T-cell (primary cell): ENCODE measurements around the gene ZNF546. TPM values are rescaled to one million over a fixed set of nuclear protein-coding genes. Genes with fewer than 3 reads are reported as not detected.

Experiments
- ATAC-seq, 4 experiments: fragments of 200-7000 bp in 3 of 4; fragments of 150-1000 bp in 1 of 4; cut with Tn5 transposase; replicated peaks in 1 of 4; 1 replicate in 3 of 4; 2 replicates in 1 of 4; pipeline ENCODE4 v1.10.0; 2021; ENCODE audit warnings: moderate library complexity in 3 of 4, mild to moderate bottlenecking in 2 of 4, moderate number of reproducible peaks in 1 of 4
- CTCF ChIA-PET, 2 donors: fragments of 300-600 bp; sonication (Branson Sonifier 250); formaldehyde crosslinking; loops; one replicate each; lab custom pipeline; 2022; ENCODE audit warnings: antibody characterized with exemption in 2 of 2; lab: Charles Lee
- POLR2A ChIA-PET, 2 donors: fragments of 300-600 bp; sonication (Branson Sonifier 250); formaldehyde crosslinking; loops; one replicate each; lab custom pipeline; 2022; ENCODE audit warnings: antibody characterized with exemption in 2 of 2; lab: Charles Lee
- DNase-seq, 35 experiments: peaks; one replicate each; pipeline versions ENCODE4 v3.0.0 to v3.0.0-alpha.2; 2013 to 2023
- H3K27ac ChIP-seq: one replicate; pipeline ENCODE4 v1.5.1; 2013; ENCODE audit warnings: low read length
- H3K27me3 ChIP-seq, 2 experiments: replicated peaks in 1 of 2; 1 replicate in 1 of 2; 2 replicates in 1 of 2; pipeline versions ENCODE4 v1.6.1 to v1.7.0; 2013; ENCODE audit warnings: low read length in 1 of 2, mixed read lengths in 1 of 2; ENCODE audit not compliant: control insufficient read depth in 2 of 2, insufficient read depth in 2 of 2; ENCODE audit errors: extremely low read depth in 1 of 2
- H3K36me3 ChIP-seq, 2 donors: 1 replicate in 1 of 2; 2 replicates in 1 of 2; pipeline versions ENCODE4 v1.6.1 to v1.7.0; 2013; ENCODE audit warnings: low read length in 1 of 2; ENCODE audit not compliant: control insufficient read depth in 2 of 2, insufficient read depth in 1 of 2; ENCODE audit errors: extremely low read depth in 1 of 2
- H3K4me1 ChIP-seq, 2 experiments: 1 replicate in 1 of 2; 2 replicates in 1 of 2; pipeline versions ENCODE4 v1.6.1 to v1.7.0; 2013; ENCODE audit warnings: low read length in 2 of 2, mixed read lengths in 1 of 2; ENCODE audit not compliant: insufficient read depth in 2 of 2, control insufficient read depth in 1 of 2; ENCODE audit errors: extremely low read depth in 1 of 2
- H3K4me3 ChIP-seq, 2 donors: 1 replicate in 1 of 2; 2 replicates in 1 of 2; pipeline versions ENCODE4 v1.5.1 to v1.7.0; 2013; ENCODE audit warnings: mild to moderate bottlenecking in 2 of 2, low read length in 1 of 2, moderate library complexity in 1 of 2; ENCODE audit not compliant: control insufficient read depth in 1 of 2; ENCODE audit errors: extremely low read depth in 1 of 2
- H3K9me3 ChIP-seq: 2 replicates; pipeline ENCODE4 v1.7.0; 2013
- H3K27ac Mint-ChIP-seq, 2 donors: one replicate each; pipeline ENCODE4 v1.8.0; 2020 to 2021; ENCODE audit warnings: mild to moderate bottlenecking in 2 of 2, mixed read lengths in 2 of 2
- H3K27me3 Mint-ChIP-seq, 2 donors: one replicate each; pipeline ENCODE4 v1.8.0; 2021 to 2022; ENCODE audit warnings: mixed read lengths in 2 of 2
- H3K36me3 Mint-ChIP-seq: one replicate; pipeline ENCODE4 v1.8.0; 2021; ENCODE audit warnings: mixed read lengths
- H3K4me1 Mint-ChIP-seq, 3 donors: one replicate each; pipeline ENCODE4 v1.8.0; 2020 to 2022; ENCODE audit warnings: mixed read lengths in 3 of 3, mild to moderate bottlenecking in 1 of 3
- H3K4me3 Mint-ChIP-seq, 3 donors: one replicate each; pipeline ENCODE4 v1.8.0; 2020 to 2022; ENCODE audit warnings: mild to moderate bottlenecking in 3 of 3, mixed read lengths in 3 of 3, moderate library complexity in 3 of 3
- H3K9me3 Mint-ChIP-seq, 3 donors: one replicate each; pipeline ENCODE4 v1.8.0; 2020 to 2022; ENCODE audit warnings: mixed read lengths in 3 of 3
- WGBS: methylation state at CpG from one replicate; pipeline ENCODE4 v1.1.5; 2013; ENCODE audit warnings: missing lambda C conversion rate; ENCODE audit not compliant: insufficient coverage; 5-methylcytosine and 5-hydroxymethylcytosine counted together
- total RNA-seq, 35 experiments: library from RNA in 6 of 35; stranded (reverse) in 6 of 35; fragments of 120-200 nt in 1 of 35; gene quantifications; one replicate each; pipeline versions ENCODE4 v1.2.1 to v1.2.4 and lab custom pipeline; 2013 to 2026

ZNF546 gene
- total RNA-seq (10 to 100 TPM in 3 of 5 donors, 1 to 10 TPM in 2; 5.9 to 18.0 (median 12.9) TPM), total RNA-seq (lab: John Stamatoyannopoulos, UW) (4.4 to 41.3 (median 12.1) reads per million in 29 experiments)
- total RNA-seq (2013): 14.0 TPM

- ATAC-seq (peak; percentile 96), DNase-seq (peak; percentile 75 to 93 (median 87))
- Mint-ChIP-seq H3K4me3 (peak within 1 kb of the TSS; percentile 87 to 99 (median 96)), H3K27ac (peak within 1 kb of the TSS; percentile 91 to 95), H3K27me3 (no peaks in the 10 kb centered on the region), H3K36me3 (peaks cover 18% of the 10 kb centered on the region), H3K9me3 (peaks cover 0 to 8% (median 0%) of the 10 kb centered on the region in 3 donors), H3K4me1 (peaks cover 43 to 47% (median 44%) of the 10 kb centered on the region in 3 donors)
- Histone ChIP-seq H3K4me1 (peaks cover 12 to 26% of the 10 kb centered on the region in 2 experiments), H3K4me3 (peak within 1 kb of the TSS; percentile 86 to 88), H3K27me3 (no peaks in the 10 kb centered on the region), H3K27ac (peak within 1 kb of the TSS; percentile 82), H3K36me3 (no peaks in the 10 kb centered on the region), H3K9me3 (no peaks in the 10 kb centered on the region)
- 6% methylated on average over 37 of the region's 53 CpGs for WGBS
- POLR2A ChIA-PET: interaction anchor here in 1 of 2 donors (0.6 kb wide), 1 partner anchor 1365 kb away, joined by 3 read pairs; no protein-coding TSS in a partner anchor
- CTCF ChIA-PET: interaction anchor here in 1 of 2 donors (2.7 kb wide), 1 partner anchor 26 kb away, joined by 20 read pairs; the partner anchor contains the start of gene PSMC4
These were observed at the start of gene ZNF546 for GRCh38 chr19:39996811-39997637. Gene ZNF546 (plus strand): TSS chr19:39997060. CDS start chr19:39998327, 1,267 bp downstream.

- Mint-ChIP-seq H3K4me1 (peaks cover 85 to 93% (median 89%) of the 10 kb centered on the region in 3 donors), H3K36me3 (no peaks in the 10 kb centered on the region), H3K9me3 (peaks cover 0 to 3% (median 0%) of the 10 kb centered on the region in 3 donors), H3K27ac (peak overlapping the region; percentile 71 to 99), H3K4me3 (peak overlapping the region in 2 of 3 donors; percentile 79 to 94), H3K27me3 (no peaks in the 10 kb centered on the region)
- H3K36me3 ChIP-seq: no peaks in the 10 kb centered on the region
- ChIA-PET POLR2A (no interaction called here), CTCF (interaction anchor here in 1 of 2 donors (0.7 kb wide), 1 partner anchor 22 kb away, joined by 3 read pairs; the partner anchor contains the start of gene PSMC4)
- no peaks in the 10 kb centered on the region for H3K9me3 ChIP-seq
- ATAC-seq (no peak), DNase-seq (no peak)
- peak overlapping the region in 1 of 2 donors; percentile 2 for H3K4me3 ChIP-seq
- WGBS: 100% methylated on average over 1 of the region's 2 CpGs
- peaks cover 65 to 98% of the 10 kb centered on the region in 2 experiments for H3K4me1 ChIP-seq
- no peaks in the 10 kb centered on the region for H3K27me3 ChIP-seq
- H3K27ac ChIP-seq: peak overlapping the region; percentile 9
These were observed 47.7 kb upstream of the ZNF546 start for GRCh38 chr19:39949026-39949747.

GRCh38 chr19:39951065-39951650, 45.7 kb upstream of the ZNF546 start:
- peak overlapping the region in 2 of 3 donors; percentile 79 to 94 for H3K4me3 Mint-ChIP-seq
- H3K36me3 Mint-ChIP-seq: no peaks in the 10 kb centered on the region
- no peak for DNase-seq
- CTCF ChIA-PET: interaction anchor here in 1 of 2 donors (1.1 kb wide), 1 partner anchor 9 kb away, joined by 4 read pairs; no protein-coding TSS in a partner anchor
- no peaks in the 10 kb centered on the region for H3K27me3 Mint-ChIP-seq
- 100% methylated on average over 1 of the region's 2 CpGs for WGBS
- peaks cover 0 to 3% (median 0%) of the 10 kb centered on the region in 3 donors for H3K9me3 Mint-ChIP-seq
- Histone ChIP-seq H3K36me3 (no peaks in the 10 kb centered on the region), H3K4me1 (peaks cover 67 to 81% of the 10 kb centered on the region in 2 experiments), H3K27me3 (no peaks in the 10 kb centered on the region), H3K27ac (peak overlapping the region; percentile 92), H3K4me3 (peak overlapping the region in 1 of 2 donors; percentile 57), H3K9me3 (no peaks in the 10 kb centered on the region)
- POLR2A ChIA-PET: interaction anchor here in 1 of 2 donors (1.0 kb wide), 1 partner anchor 19 kb away, joined by 3 read pairs; the partner anchor contains the start of gene PSMC4
- peaks cover 83 to 96% (median 87%) of the 10 kb centered on the region in 3 donors for H3K4me1 Mint-ChIP-seq
- no peak for ATAC-seq
- peak overlapping the region; percentile 99 for H3K27ac Mint-ChIP-seq

GRCh38 chr19:39951686-39952085, 45.2 kb upstream of the ZNF546 start:
- WGBS: no CpG with 5 or more reads among the region's 3 CpGs
- Mint-ChIP-seq H3K27me3 (no peaks in the 10 kb centered on the region), H3K4me1 (peaks cover 79 to 91% (median 88%) of the 10 kb centered on the region in 3 donors), H3K9me3 (peaks cover 0 to 3% (median 0%) of the 10 kb centered on the region in 3 donors), H3K27ac (peak overlapping the region; percentile 99), H3K4me3 (peak overlapping the region; percentile 69 to 94 (median 79)), H3K36me3 (no peaks in the 10 kb centered on the region)
- Histone ChIP-seq H3K36me3 (no peaks in the 10 kb centered on the region), H3K4me3 (peak overlapping the region in 1 of 2 donors; percentile 62), H3K27ac (peak overlapping the region; percentile 92), H3K27me3 (no peaks in the 10 kb centered on the region), H3K9me3 (no peaks in the 10 kb centered on the region), H3K4me1 (peaks cover 69 to 75% of the 10 kb centered on the region in 2 experiments)
- ChIA-PET CTCF (interaction anchor here in 1 of 2 donors (1.1 kb wide), 1 partner anchor 10 kb away, joined by 4 read pairs; no protein-coding TSS in a partner anchor), POLR2A (interaction anchor here in 1 of 2 donors (1.0 kb wide), 1 partner anchor 19 kb away, joined by 3 read pairs; the partner anchor contains the start of gene PSMC4)
- no peak for ATAC-seq
- DNase-seq: no peak

GRCh38 chr19:39953915-39954314, 42.9 kb upstream of the ZNF546 start:
- WGBS: no CpG with 5 or more reads among the region's 7 CpGs
- H3K36me3 ChIP-seq: no peaks in the 10 kb centered on the region
- H3K9me3 Mint-ChIP-seq: peaks cover 0 to 3% (median 0%) of the 10 kb centered on the region in 3 donors
- ChIA-PET CTCF (interaction anchor here (0.9 to 2.3 kb wide), 4 partner anchors 10 to 16 kb away, joined by 3 to 19 read pairs (median 6); partner anchors contain the start of gene PSMC4 (in 1 of the 2)), POLR2A (interaction anchor here (1.4 to 1.5 kb wide), 2 partner anchors 17 kb away, joined by 8 to 13 read pairs; partner anchors contain the start of gene PSMC4 (in 2 of the 2))
- peak; percentile 15 to 40 (median 35) for ATAC-seq
- no peaks in the 10 kb centered on the region for H3K27me3 ChIP-seq
- no peaks in the 10 kb centered on the region for H3K36me3 Mint-ChIP-seq
- H3K4me1 Mint-ChIP-seq: peaks cover 70 to 81% (median 78%) of the 10 kb centered on the region in 3 donors
- H3K27me3 Mint-ChIP-seq: no peaks in the 10 kb centered on the region
- H3K27ac ChIP-seq: peak overlapping the region; percentile 92
- H3K9me3 ChIP-seq: no peaks in the 10 kb centered on the region
- no peak overlapping the region for H3K4me3 ChIP-seq
- peaks cover 60 to 64% of the 10 kb centered on the region in 2 experiments for H3K4me1 ChIP-seq
- H3K27ac Mint-ChIP-seq: peak overlapping the region; percentile 99
- H3K4me3 Mint-ChIP-seq: peak overlapping the region; percentile 62 to 94 (median 79)
- DNase-seq: peak in 1 of 35 experiments; percentile 42
